BLaER1 treated with 17β-estradiol and CSF1 and Interleukin-3, amounts not matched to agents 10 nM and 100 nM (cell line): ENCODE measurements around the gene SBF2.

Experiments used
- H3K27ac ChIP-seq, 11 experiments: shearing (Covaris generic); formaldehyde crosslinking; 2 replicates each; pipeline ENCODE4 v1.8.1; 2022
- H3K27me3 ChIP-seq, 11 experiments: shearing (Covaris generic); formaldehyde crosslinking; 2 replicates each; pipeline ENCODE4 v1.8.1; 2022
- H3K36me3 ChIP-seq, 11 experiments: shearing (Covaris generic); formaldehyde crosslinking; 2 replicates each; pipeline ENCODE4 v1.8.1; 2022
- H3K4me1 ChIP-seq, 10 experiments: shearing (Covaris generic); formaldehyde crosslinking; 2 replicates each; pipeline ENCODE4 v1.8.1; 2022
- H3K4me2 ChIP-seq, 11 experiments: shearing (Covaris generic); formaldehyde crosslinking; 2 replicates each; pipeline ENCODE4 v1.8.1; 2022
- H3K4me3 ChIP-seq, 10 experiments: shearing (Covaris generic); formaldehyde crosslinking; 2 replicates each; pipeline ENCODE4 v1.8.1; 2022
- H3K9ac ChIP-seq, 11 experiments: shearing (Covaris generic); formaldehyde crosslinking; 2 replicates each; pipeline ENCODE4 v1.8.1; 2022
- H3K9me3 ChIP-seq, 11 experiments: shearing (Covaris generic); formaldehyde crosslinking; replicated peaks in 1 of 11; 2 replicates each; pipeline ENCODE4 v1.8.1; 2022
- H4K20me1 ChIP-seq, 11 experiments: shearing (Covaris generic); formaldehyde crosslinking; 2 replicates each; pipeline ENCODE4 v1.8.1; 2022
- Cebpa-rat ChIP-seq, 11 experiments: shearing (Covaris generic); IDR thresholded peaks; 2 replicates each; pipeline ENCODE4 v1.8.1; 2022

SBF2 gene

DNA sequence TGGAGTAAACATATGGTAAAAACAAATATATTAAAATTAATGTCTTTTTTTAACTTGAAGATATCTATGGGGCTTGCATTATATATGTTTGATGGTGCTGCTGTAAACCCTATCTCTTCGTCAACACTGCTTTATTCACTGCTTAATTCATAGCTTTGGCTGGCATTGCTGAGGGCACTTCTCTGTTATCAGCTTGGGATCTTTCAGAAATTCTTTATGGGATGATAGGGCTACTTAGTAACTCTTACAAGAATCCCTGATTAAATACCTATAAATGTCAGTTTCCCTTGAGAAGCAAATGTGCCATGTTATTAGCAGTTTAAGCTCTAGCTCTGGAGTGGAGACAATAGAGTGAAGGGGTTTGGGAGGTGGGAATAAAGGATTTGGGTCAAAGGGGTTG is 517.8 kb downstream of the SBF2 start:
- Histone ChIP-seq H3K9me3 (peaks cover 0 to 13% (median 0%) of the 10 kb centered on the region in 11 experiments; a peak in 4 of 22 replicates), H3K4me3 (no peak overlapping the region), H4K20me1 (0 out of 22 replicates have a peak, but pooled peaks cover 0 to 2% (median 0%) of the 10 kb centered on the region in 11 experiments), H3K27me3 (no peaks in the 10 kb centered on the region), H3K4me1 (peaks cover 0 to 8% (median 2%) of the 10 kb centered on the region in 10 experiments; a peak in 7 of 20 replicates), H3K4me2 (no peak overlapping the region), H3K9ac (no peak overlapping the region), H3K27ac (no peak overlapping the region), H3K36me3 (peaks cover 0 to 64% (median 7%) of the 10 kb centered on the region in 11 experiments; a peak in 10 of 22 replicates)
- no peak for TF ChIP-seq Cebpa-rat (IDR thresholded peaks at IDR 0.05)

DNA sequence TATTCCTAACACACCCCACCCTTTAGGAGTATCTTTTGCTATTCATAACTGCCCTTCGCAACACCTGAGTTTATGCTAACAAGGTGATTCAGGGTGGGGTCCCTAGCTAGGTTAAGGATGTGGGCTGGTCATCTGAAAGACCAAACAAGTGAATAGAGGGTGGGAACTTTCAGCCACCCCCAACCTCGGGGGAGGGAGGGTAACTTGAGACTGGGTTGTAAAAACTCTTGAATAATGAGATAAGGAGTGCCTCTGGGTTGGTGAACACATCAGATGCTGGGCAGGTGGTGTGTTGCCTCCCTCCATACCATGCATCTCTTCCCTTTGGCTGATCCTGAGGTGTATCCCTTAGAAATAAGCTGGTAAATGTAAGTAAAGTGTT is 518.6 kb downstream of the SBF2 start:
- H3K27me3 ChIP-seq: no peaks in the 10 kb centered on the region
- H3K27ac ChIP-seq: no peak overlapping the region
- H3K9ac ChIP-seq: no peak overlapping the region
- H3K36me3 ChIP-seq: peaks cover 0 to 56% (median 5%) of the 10 kb centered on the region in 11 experiments; a peak in 10 of 22 replicates
- no peak for TF ChIP-seq Cebpa-rat (IDR thresholded peaks at IDR 0.05)
- H3K4me1 ChIP-seq: peaks cover 0 to 2% (median 0%) of the 10 kb centered on the region in 10 experiments; a peak in 1 of 20 replicates
- H3K4me2 ChIP-seq: no peak overlapping the region
- no peak overlapping the region for H3K4me3 ChIP-seq
- peaks cover 0 to 5% (median 0%) of the 10 kb centered on the region in 11 experiments; a peak in 1 of 22 replicates for H3K9me3 ChIP-seq
- H4K20me1 ChIP-seq: 0 out of 22 replicates have a peak, but pooled peaks cover 0 to 2% (median 0%) of the 10 kb centered on the region in 11 experiments

DNA sequence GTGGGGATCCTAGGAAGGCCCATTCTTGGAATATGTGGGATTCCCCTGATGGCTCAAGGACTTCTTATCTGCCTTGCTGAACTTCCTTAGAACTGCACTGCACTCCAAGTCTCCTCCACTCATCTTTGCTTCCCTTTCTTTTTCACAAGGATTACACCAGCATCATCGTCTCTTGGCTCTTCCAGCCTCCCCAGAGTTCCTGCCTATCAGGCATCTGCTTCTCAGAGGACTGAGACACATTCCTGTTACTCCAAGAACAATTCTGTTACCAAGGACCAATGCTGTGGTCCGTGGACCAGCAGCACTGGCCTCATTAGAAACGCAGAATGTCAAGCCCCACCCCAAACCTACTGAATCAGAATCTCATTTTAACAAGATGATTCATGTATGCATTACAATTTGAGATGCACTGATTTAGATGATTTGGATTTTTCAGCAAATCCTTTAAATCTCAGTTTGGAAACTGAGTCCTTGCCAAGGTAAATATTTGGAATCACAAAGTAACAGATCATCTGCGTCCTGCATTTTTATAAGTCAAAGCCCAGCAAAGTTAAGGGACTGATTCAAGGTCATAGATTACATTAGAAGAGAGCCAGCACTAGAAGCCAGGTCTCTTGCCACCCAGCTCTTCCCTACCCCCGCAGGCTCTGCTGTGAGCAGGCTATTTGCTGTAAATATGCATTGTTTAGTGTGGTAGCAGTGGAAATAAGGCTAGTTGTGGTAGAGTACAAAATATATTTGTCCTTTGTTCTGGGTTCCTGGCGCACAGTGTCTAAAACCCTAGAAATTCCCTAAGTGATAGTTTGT is 519.2 kb downstream of the SBF2 start:
- Histone ChIP-seq H3K4me2 (no peak overlapping the region), H3K36me3 (peaks cover 0 to 51% (median 0%) of the 10 kb centered on the region in 11 experiments; a peak in 8 of 22 replicates), H3K27me3 (no peaks in the 10 kb centered on the region), H4K20me1 (0 out of 22 replicates have a peak, but pooled peaks cover 0 to 2% (median 0%) of the 10 kb centered on the region in 11 experiments), H3K4me3 (no peak overlapping the region), H3K9ac (no peak overlapping the region), H3K4me1 (peaks cover 0 to 7% (median 0%) of the 10 kb centered on the region in 10 experiments; a peak in 1 of 20 replicates), H3K27ac (no peak overlapping the region), H3K9me3 (no peaks in the 10 kb centered on the region)
- no peak for TF ChIP-seq Cebpa-rat (IDR thresholded peaks at IDR 0.05)

DNA sequence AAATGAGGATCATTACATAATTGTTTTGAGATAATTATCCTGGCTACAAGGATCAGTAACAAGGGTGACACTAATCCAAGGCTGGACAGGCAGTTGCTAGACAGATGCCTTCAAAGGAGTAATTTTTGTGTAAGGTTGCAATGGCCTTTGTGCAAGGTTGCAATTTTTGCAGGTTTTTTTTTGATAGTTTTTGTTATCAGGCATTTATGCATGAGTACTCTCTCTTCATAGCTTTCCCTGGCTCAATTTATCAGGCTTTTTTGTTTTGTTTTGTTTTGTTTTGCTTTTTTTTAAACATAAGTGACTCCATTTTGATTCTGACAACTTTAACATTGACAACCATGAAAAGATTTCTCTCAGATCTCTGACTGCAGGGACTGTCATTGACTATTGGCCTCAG is 519.9 kb downstream of the SBF2 start:
- Histone ChIP-seq H3K4me1 (peaks cover 0 to 7% (median 0%) of the 10 kb centered on the region in 10 experiments; a peak in 1 of 20 replicates), H4K20me1 (0 out of 22 replicates have a peak, but pooled peaks cover 0 to 2% (median 0%) of the 10 kb centered on the region in 11 experiments), H3K9me3 (no peaks in the 10 kb centered on the region), H3K27ac (no peak overlapping the region), H3K36me3 (peaks cover 0 to 49% (median 0%) of the 10 kb centered on the region in 11 experiments; a peak in 4 of 22 replicates), H3K4me3 (no peak overlapping the region), H3K9ac (no peak overlapping the region), H3K27me3 (no peaks in the 10 kb centered on the region), H3K4me2 (no peak overlapping the region)
- no peak for TF ChIP-seq Cebpa-rat (IDR thresholded peaks at IDR 0.05)

DNA sequence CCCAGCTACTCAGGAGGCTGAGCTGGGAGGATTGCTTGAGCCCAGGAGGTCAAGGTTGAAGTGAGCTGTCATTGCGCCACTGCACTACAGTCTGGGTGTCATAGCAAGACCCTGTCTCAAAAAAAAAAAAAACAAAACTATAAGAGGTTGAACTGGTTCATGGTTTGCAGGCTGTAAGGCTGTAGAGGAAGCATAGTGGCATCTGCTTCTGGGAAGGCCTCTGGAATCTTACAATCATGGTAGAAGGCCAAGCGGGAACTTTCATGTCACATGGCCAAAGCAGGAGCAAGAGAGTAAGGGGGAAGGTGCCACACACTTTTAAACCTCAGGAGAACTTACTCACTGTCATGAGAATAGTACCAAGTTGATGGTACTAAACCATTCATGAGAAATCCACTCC is 520.5 kb downstream of the SBF2 start:
- no peak overlapping the region for H3K4me2 ChIP-seq
- no peak overlapping the region for H3K4me3 ChIP-seq
- H4K20me1 ChIP-seq: 0 out of 22 replicates have a peak, but pooled peaks cover 0 to 2% (median 0%) of the 10 kb centered on the region in 11 experiments
- no peak overlapping the region for H3K9ac ChIP-seq
- H3K27ac ChIP-seq: no peak overlapping the region
- H3K9me3 ChIP-seq: no peaks in the 10 kb centered on the region
- no peak for TF ChIP-seq Cebpa-rat (IDR thresholded peaks at IDR 0.05)
- peaks cover 0 to 45% (median 0%) of the 10 kb centered on the region in 11 experiments; a peak in 4 of 22 replicates for H3K36me3 ChIP-seq
- peaks cover 0 to 7% (median 0%) of the 10 kb centered on the region in 10 experiments; a peak in 1 of 20 replicates for H3K4me1 ChIP-seq
- H3K27me3 ChIP-seq: no peaks in the 10 kb centered on the region

DNA sequence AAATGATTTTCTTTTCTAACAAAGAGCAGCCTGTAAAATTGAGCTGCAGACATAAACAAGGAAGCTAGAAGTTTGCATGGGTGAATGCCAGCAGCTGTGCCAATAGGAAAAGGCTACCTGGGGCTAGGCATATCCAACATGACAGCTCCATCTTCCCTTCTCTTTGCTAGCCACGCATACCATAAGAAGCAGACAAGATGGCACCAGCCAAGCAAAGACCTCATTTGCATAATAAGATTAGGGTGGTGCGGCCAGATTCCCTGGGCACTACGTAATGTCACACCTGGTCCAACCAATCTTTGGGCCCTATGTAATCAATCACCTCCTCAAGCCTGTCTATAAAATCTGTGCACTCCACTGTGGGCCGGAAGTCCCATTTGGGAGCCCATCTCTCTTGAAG is 521.8 kb downstream of the SBF2 start:
- Histone ChIP-seq H3K4me2 (no peak overlapping the region), H3K36me3 (peaks cover 0 to 32% (median 0%) of the 10 kb centered on the region in 11 experiments; a peak in 4 of 22 replicates), H3K9me3 (no peaks in the 10 kb centered on the region), H3K27ac (no peak overlapping the region), H3K4me1 (peaks cover 0 to 7% (median 0%) of the 10 kb centered on the region in 10 experiments; a peak in 1 of 20 replicates), H3K4me3 (no peak overlapping the region), H3K27me3 (no peaks in the 10 kb centered on the region), H3K9ac (no peak overlapping the region), H4K20me1 (0 out of 22 replicates have a peak, but pooled peaks cover 0 to 2% (median 0%) of the 10 kb centered on the region in 11 experiments)
- TF ChIP-seq Cebpa-rat (IDR thresholded peaks at IDR 0.05): no peak

DNA sequence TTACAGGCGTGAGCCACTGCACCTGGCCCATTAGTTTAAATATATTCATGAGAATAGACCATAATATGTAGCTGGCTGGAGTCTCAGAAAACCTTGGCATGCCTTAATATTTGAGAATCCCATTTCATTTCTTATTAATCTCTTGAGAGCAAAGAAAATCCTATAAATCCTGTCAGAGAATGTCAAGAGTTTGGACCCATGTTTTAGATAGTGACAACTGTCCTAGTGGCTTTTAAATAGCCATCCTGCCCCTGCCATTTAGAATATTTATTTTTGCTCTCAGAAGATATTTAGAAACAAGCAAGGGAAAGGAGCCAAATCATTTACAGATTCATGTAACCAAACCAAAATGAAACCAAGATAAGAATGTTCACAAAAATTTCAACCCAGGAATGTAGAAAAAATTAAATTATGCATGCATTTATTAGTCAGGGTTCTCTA is 522.9 kb downstream of the SBF2 start:
- H3K4me2 ChIP-seq: no peak overlapping the region
- H4K20me1 ChIP-seq: 0 out of 22 replicates have a peak, but pooled peaks cover 0 to 2% (median 0%) of the 10 kb centered on the region in 11 experiments
- no peak overlapping the region for H3K4me3 ChIP-seq
- peaks cover 0 to 13% (median 4%) of the 10 kb centered on the region in 10 experiments; a peak in 14 of 20 replicates for H3K4me1 ChIP-seq
- H3K36me3 ChIP-seq: peaks cover 0 to 26% (median 0%) of the 10 kb centered on the region in 11 experiments; a peak in 3 of 22 replicates
- no peaks in the 10 kb centered on the region for H3K9me3 ChIP-seq
- H3K27me3 ChIP-seq: no peaks in the 10 kb centered on the region
- no peak for TF ChIP-seq Cebpa-rat (IDR thresholded peaks at IDR 0.05)
- no peak overlapping the region for H3K27ac ChIP-seq
- no peak overlapping the region for H3K9ac ChIP-seq

DNA sequence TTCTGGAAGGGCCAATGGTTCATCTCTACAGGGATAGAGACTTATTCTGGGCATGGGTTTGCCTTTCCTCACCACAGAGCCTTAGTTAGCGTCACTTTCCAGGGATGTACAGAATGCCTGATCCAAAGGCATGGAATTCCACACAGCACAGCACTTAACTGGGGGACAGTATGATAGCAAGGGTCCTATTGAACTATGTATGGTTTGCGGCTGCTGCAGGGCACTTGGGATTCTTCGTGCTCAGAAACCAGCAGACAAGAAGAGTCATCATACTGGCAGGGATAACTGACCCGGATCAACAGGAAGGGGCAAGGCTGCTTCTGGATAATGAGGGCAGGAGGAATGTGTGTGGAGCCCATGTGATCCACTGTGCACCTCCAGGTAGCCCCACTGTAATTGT is 524.4 kb downstream of the SBF2 start:
- Histone ChIP-seq H3K36me3 (peaks cover 0 to 17% (median 0%) of the 10 kb centered on the region in 11 experiments; a peak in 2 of 22 replicates), H4K20me1 (no peaks in the 10 kb centered on the region), H3K4me2 (no peak overlapping the region), H3K27ac (no peak overlapping the region), H3K27me3 (no peaks in the 10 kb centered on the region), H3K9me3 (no peaks in the 10 kb centered on the region), H3K9ac (no peak overlapping the region), H3K4me1 (peaks cover 9 to 28% (median 17%) of the 10 kb centered on the region in 10 experiments; a peak in 19 of 20 replicates), H3K4me3 (no peak overlapping the region)
- TF ChIP-seq Cebpa-rat (IDR thresholded peaks at IDR 0.05): no peak
